Measurements from ENCODE around the gene CAMKK1. TPM values are rescaled to one million over a fixed set of nuclear protein-coding genes. Genes with fewer than 3 reads are reported as not detected.

CAMKK1 gene
- total and polyA plus RNA-seq, 2 experiments from 2014 or later: 4.3 to 7.1 TPM

- no peak for ATAC-seq
- H3K4me3 ChIP-seq: no peak overlapping the region
- no peak overlapping the region for H3K4me3 Mint-ChIP-seq
These were observed 30.8 kb upstream of the CAMKK1 start for GRCh38 chr17:3923466-3924190.

More at GRCh38 chr17:3923466-3924190, 30.8 kb upstream of the CAMKK1 start:
- Histone ChIP-seq H3K27me3 (ENCODE audit: insufficient read depth) (no peaks in the 10 kb centered on the region), H3K27ac (ENCODE audit: low read depth) (no peak overlapping the region), H3K4me2 (no peak overlapping the region), H3F3A (replicated peaks; ENCODE audit: low read depth) (no peaks in the 10 kb centered on the region), H3K9me2 (ENCODE audit: insufficient read depth) (no peaks in the 10 kb centered on the region), H2AFZ (no peak overlapping the region), H4K20me1 (replicated peaks; ENCODE audit: insufficient read depth) (no peaks in the 10 kb centered on the region), H3K79me2 (replicated peaks; ENCODE audit: insufficient read depth) (no peaks in the 10 kb centered on the region), H3K4me1 (ENCODE audit: insufficient read depth) (no peaks in the 10 kb centered on the region), H3K36me3 (ENCODE audit: insufficient read depth) (no peaks in the 10 kb centered on the region)
- Mint-ChIP-seq H3K9me3 (no peaks in the 10 kb centered on the region), H3K36me3 (ENCODE audit: low read depth) (no peaks in the 10 kb centered on the region), H3K27me3 (ENCODE audit: insufficient read depth, low read depth, poor library complexity) (peaks cover 10% of the 10 kb centered on the region), H3K27ac (no peak overlapping the region), H3K4me1 (peaks cover 14% of the 10 kb centered on the region)
- TF ChIP-seq CTCF (conservative IDR thresholded peaks at IDR 0.05; ENCODE audit: low read depth in 2 of 2) (no peak), STAT1 (IDR thresholded peaks at IDR 0.05; ENCODE audit: unreplicated experiment) (no peak), ZNF331 (CRISPR knock-in tag; IDR thresholded peaks at IDR 0.05; ENCODE audit: low read depth) (no peak), REST (IDR thresholded peaks at IDR 0.05; ENCODE audit: unreplicated experiment) (no peak), ZNF114 (CRISPR knock-in tag; IDR thresholded peaks at IDR 0.05) (no peak), POLR2AphosphoS5 (IDR thresholded peaks at IDR 0.05; ENCODE audit: low read depth) (no peak), ZNF462 (CRISPR knock-in tag; IDR thresholded peaks at IDR 0.05) (no peak), CREB1 (CRISPR knock-in tag; IDR thresholded peaks at IDR 0.05; ENCODE audit: low read depth) (no peak), ETS1 (IDR thresholded peaks at IDR 0.05) (no peak), NANOG (IDR thresholded peaks at IDR 0.05; ENCODE audit: borderline replicate concordance) (no peak), EZH2 (IDR thresholded peaks at IDR 0.05; ENCODE audit: low read depth, unreplicated experiment) (no peak), EZH2phosphoT487 (IDR thresholded peaks at IDR 0.05; ENCODE audit: unreplicated experiment) (no peak), JUNB (IDR thresholded peaks at IDR 0.05; ENCODE audit: unreplicated experiment) (no peak)
- DNase-seq (ENCODE audit: low spot score): no peak

All from GM23338 (cell line).